Neuron (in vitro differentiated cells): Measurements from ENCODE around the gene PLA2G4C.

Experiments
- H2AFZ ChIP-seq: one replicate; pipeline ENCODE4 v1.6.1; 2013; ENCODE audit warnings: low read depth, mild to moderate bottlenecking, inconsistent platforms, low read length, moderate library complexity
- H3K27me3 ChIP-seq: one replicate; pipeline ENCODE4 v1.6.1; 2013; ENCODE audit warnings: low read length; ENCODE audit not compliant: insufficient read depth
- H3K36me3 ChIP-seq: one replicate; pipeline ENCODE4 v1.6.1; 2013; ENCODE audit warnings: low read length; ENCODE audit not compliant: insufficient read depth
- H3K4me1 ChIP-seq: one replicate; pipeline ENCODE4 v1.6.1; 2013; ENCODE audit warnings: low read length; ENCODE audit not compliant: insufficient read depth
- H3K4me3 ChIP-seq: 2 replicates; pipeline ENCODE4 v1.5.1; 2013; ENCODE audit warnings: mild to moderate bottlenecking, low read length, moderate library complexity
- H3K9me3 ChIP-seq: one replicate; pipeline ENCODE4 v1.6.1; 2013; ENCODE audit warnings: low read length

PLA2G4C gene

DNA sequence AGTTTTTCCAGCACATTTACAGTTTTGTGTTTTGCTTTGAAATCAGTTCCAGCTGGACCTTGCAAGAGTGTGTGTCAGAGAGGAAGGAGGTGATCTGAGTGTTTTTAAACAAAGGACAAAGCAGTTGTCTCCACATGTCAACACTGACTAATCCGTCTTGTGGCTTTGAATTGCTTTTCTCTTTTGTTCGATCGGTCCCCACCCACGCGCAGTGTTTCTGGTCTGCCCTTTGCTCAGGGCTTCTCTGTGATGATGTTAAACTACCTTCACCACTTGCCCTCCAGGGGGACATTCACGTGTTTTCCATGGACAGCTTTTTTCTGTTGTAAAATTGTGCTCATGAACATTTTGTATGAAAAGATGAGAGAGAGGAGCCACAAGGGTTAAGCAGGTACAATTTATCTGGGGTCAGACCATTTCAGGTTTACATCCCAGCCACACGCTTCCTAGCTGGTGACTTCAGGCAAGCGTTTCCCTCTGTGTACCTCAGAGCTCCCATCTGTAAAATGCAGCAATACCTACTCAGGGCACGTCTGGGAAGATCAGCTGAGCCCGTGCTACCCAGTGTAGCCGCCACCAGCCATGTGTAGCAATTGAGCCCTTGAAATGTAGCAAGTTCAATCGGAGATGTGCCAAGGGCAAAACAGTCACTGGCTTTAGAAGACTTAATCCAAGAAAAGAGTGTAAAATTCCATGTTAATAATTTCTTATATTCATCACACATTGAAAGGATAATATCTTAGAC lies 13.5 kb upstream of the PLA2G4C start:
- Histone ChIP-seq H3K27me3 (no peaks in the 10 kb centered on the region), H3K36me3 (peaks cover 70% of the 10 kb centered on the region), H2AFZ (no peak overlapping the region), H3K9me3 (peaks cover 2% of the 10 kb centered on the region), H3K4me1 (peaks cover 7% of the 10 kb centered on the region), H3K4me3 (no peak overlapping the region)

DNA sequence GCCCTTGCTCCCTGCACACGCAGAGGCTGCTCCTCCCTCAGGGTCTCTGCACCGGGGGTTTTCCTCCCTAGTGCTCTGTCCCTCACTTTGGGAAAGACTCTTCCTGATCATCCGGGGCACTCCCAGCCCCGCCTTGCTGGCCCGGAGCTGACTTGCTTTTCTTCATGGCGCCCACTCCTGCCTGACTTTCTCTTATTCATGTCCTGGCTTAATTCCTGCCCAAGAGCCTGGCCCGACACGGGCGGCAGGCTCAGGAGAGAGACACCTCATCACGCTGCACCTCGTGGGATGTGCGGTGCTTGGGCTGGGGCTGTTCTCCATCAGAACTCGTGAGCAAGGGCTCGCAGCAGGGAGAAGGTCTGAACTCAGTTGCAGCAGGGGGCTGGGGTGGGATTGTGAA lies 11.8 kb upstream of the PLA2G4C start:
- H3K4me1 ChIP-seq = peaks cover 7% of the 10 kb centered on the region
- no peak overlapping the region for H2AFZ ChIP-seq
- peaks cover 68% of the 10 kb centered on the region for H3K36me3 ChIP-seq
- H3K27me3 ChIP-seq = no peaks in the 10 kb centered on the region
- no peaks in the 10 kb centered on the region for H3K9me3 ChIP-seq
- no peak overlapping the region for H3K4me3 ChIP-seq

DNA sequence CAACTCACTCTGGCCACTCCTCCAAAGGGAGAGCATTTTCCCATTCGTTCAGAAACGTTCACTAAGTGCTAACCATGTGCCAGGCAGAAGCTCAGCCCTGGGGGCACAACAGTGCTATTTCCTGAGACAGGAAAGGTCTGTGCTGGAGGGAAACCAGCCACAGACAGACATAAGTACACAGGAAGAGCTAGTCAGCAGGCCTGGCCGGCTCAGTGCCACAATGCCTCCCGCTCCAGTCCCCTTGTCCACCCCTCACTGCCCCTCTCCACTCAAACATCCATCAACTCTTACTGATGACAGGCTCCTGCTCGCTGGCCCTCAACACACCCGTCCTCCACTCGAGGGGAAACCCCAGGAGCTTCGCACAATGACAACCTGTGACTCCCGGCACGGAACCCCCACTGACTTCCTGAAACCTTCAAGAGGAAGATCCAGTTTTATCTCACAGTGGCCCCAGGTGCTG lies 11.3 kb upstream of the PLA2G4C start:
- Histone ChIP-seq H3K4me3 (no peak overlapping the region), H3K4me1 (peaks cover 7% of the 10 kb centered on the region)

DNA sequence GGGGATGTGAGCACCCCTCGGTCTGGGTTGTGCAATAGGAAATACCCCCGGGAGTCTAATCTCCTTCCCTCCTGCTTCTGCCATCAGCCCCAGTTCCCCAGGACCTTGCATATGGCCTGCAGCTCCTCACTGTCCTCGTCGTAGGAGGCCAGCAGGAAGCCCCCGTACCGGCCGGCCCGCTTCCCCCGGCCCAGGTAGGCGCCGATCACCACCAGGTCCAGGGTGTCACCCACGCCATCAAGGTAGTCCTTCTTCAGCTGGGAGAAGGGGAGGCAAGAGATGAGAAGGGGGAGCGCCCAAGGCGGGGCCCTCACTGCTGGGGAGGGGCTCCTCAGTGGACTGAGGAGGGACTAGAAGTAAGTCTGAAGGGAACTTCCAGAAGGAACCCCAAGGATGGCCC lies 10.4 kb upstream of the PLA2G4C start:
- peaks cover 64% of the 10 kb centered on the region for H3K36me3 ChIP-seq
- H3K4me1 ChIP-seq = peaks cover 7% of the 10 kb centered on the region
- H3K4me3 ChIP-seq = no peak overlapping the region
- H2AFZ ChIP-seq = no peak overlapping the region
- no peaks in the 10 kb centered on the region for H3K9me3 ChIP-seq
- H3K27me3 ChIP-seq = no peaks in the 10 kb centered on the region

More for the DNA sequence above, 11.3 kb upstream of the PLA2G4C start:
- H3K9me3 ChIP-seq = no peaks in the 10 kb centered on the region
- no peak overlapping the region for H2AFZ ChIP-seq
- no peaks in the 10 kb centered on the region for H3K27me3 ChIP-seq
- peaks cover 64% of the 10 kb centered on the region for H3K36me3 ChIP-seq

DNA sequence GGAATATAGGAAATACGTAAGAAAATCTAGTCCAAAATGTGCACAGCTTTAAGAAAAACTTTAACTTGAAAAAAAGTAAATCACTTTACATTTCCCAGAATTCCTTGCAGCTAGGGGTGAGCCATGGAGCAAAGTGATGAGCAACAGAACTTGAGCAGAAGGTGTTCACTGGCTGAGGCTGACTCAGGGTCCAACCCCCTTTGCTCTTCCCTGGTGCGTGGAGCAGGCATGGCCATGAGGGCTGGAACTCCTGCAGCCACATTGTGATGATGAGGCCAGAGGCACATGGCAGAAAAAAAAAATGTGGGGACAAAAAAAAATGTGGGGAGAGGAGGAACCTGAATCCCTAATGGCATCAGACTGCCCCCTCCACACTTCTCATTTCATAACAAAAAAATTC lies 9.9 kb upstream of the PLA2G4C start:
- no peaks in the 10 kb centered on the region for H3K9me3 ChIP-seq
- no peaks in the 10 kb centered on the region for H3K27me3 ChIP-seq
- peaks cover 7% of the 10 kb centered on the region for H3K4me1 ChIP-seq
- no peak overlapping the region for H3K4me3 ChIP-seq
- no peak overlapping the region for H2AFZ ChIP-seq
- peaks cover 67% of the 10 kb centered on the region for H3K36me3 ChIP-seq

DNA sequence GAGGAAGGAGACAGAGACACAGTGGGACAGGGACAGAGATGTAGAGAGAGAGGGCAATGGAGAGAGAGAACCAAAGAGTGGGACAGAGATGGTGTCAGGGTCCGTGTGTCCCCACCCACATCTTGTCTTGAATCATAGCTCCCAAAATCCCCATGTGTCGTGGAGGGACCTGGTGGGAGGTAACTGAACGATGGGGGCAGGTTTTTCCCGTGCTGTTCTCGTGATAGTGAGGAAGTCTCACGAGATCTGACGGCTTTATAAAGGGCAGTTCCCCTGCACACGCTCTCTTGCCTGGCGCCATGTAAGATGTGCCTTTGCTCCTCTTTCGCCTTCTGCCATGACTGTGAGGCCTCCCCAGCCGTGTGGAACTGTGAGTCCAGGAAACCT lies 7.5 kb upstream of the PLA2G4C start:
- H3K4me3 ChIP-seq = no peak overlapping the region
- no peak overlapping the region for H2AFZ ChIP-seq
- H3K9me3 ChIP-seq = no peaks in the 10 kb centered on the region
- no peaks in the 10 kb centered on the region for H3K27me3 ChIP-seq
- peaks cover 67% of the 10 kb centered on the region for H3K36me3 ChIP-seq
- H3K4me1 ChIP-seq = no peaks in the 10 kb centered on the region

DNA sequence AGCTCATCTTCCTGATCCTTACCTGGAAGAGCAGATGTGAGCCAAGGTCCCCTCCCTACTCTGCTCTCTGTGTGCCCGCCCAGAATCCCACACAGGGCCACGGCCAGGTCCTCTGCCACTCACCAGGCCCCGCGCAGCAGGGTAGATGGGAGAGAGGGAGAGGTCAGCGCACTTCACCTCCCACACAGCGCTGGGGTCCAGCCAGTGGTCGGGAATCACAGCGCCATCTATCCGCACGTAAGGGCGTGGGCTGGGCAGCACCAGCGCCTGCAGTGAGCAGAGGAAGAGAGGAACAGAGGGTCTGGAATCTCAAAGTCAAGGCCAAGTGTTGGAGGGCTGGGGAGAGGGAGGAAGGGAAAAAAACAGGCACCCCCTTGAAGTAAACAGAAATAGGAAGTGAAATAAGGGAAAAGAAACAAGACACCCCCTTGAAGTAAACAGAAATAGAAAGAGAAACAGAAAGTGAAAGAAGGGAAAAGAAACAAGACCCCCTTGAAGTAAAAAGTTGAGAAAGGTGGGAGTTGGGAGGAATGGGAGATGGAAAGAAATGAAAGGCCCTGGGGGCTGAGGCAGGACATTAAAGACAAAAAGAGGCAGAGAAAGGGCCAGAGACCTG lies 7.0 kb upstream of the PLA2G4C start:
- peaks cover 62% of the 10 kb centered on the region for H3K36me3 ChIP-seq
- no peak overlapping the region for H3K4me3 ChIP-seq
- no peaks in the 10 kb centered on the region for H3K27me3 ChIP-seq
- H2AFZ ChIP-seq = no peak overlapping the region
- no peaks in the 10 kb centered on the region for H3K4me1 ChIP-seq
- no peaks in the 10 kb centered on the region for H3K9me3 ChIP-seq

DNA sequence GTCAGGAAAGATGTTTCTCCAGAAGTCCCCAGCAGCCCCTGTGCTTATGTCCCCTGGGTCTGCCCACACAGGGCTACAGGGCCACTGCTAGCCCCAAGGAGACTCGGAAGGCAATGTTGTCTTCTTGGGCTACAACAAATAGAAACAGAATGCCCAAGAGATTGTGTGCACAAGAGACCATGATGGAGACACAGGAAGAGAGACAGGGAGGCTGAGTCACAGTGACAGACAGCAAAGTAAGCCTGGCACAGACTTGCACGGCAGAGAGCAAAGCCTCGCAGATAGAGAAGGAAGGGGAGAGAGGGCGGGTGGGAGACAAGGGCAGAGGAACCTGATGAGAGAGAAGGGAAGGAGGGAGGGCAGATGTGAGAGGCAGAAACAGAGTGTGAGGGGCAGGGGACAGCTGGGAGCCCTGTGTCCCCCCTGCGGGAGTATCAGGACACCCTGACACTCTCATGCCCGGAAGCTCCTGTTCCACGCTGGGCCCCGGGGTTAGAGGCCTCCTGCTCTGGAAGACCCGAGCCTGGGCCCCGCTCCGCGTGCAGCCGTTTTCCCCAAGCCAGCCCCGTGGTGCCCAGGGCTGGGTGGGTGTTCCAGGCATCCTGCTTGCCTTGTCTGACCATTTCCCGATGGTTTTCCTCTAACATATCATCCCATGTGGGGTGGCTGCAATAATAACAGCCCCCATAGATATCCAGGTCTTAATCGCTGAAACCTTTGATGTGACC lies 2.7 kb upstream of the PLA2G4C start:
- H3K4me1 ChIP-seq = no peaks in the 10 kb centered on the region
- H2AFZ ChIP-seq = no peak overlapping the region
- no peaks in the 10 kb centered on the region for H3K9me3 ChIP-seq
- no peaks in the 10 kb centered on the region for H3K27me3 ChIP-seq
- H3K4me3 ChIP-seq = no peak overlapping the region
- peaks cover 29% of the 10 kb centered on the region for H3K36me3 ChIP-seq

DNA sequence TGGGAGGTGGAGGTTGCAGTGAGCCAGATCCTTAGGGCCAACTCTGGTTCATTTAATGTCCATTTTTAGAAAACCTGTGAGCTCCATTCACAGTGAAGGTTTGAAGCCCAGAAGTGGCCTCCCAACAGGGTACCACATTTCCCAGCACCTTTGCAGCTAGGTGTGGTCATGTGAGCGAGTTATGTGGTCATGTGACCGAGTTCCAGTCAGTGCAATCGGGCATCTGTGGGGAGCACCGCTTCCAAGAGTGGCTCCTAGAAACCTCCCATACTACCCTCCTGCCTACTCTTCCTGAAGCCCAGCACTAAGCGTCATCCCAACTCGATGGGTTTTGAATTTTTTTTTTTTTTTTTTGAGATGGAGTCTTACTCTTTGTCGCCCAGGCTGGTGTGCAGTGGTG lies 663 bp upstream of the PLA2G4C start:
- Histone ChIP-seq H3K36me3 (peaks cover 15% of the 10 kb centered on the region), H3K27me3 (no peaks in the 10 kb centered on the region), H3K4me1 (peaks cover 6% of the 10 kb centered on the region), H3K9me3 (no peaks in the 10 kb centered on the region), H3K4me3 (no peak overlapping the region), H2AFZ (no peak overlapping the region)

DNA sequence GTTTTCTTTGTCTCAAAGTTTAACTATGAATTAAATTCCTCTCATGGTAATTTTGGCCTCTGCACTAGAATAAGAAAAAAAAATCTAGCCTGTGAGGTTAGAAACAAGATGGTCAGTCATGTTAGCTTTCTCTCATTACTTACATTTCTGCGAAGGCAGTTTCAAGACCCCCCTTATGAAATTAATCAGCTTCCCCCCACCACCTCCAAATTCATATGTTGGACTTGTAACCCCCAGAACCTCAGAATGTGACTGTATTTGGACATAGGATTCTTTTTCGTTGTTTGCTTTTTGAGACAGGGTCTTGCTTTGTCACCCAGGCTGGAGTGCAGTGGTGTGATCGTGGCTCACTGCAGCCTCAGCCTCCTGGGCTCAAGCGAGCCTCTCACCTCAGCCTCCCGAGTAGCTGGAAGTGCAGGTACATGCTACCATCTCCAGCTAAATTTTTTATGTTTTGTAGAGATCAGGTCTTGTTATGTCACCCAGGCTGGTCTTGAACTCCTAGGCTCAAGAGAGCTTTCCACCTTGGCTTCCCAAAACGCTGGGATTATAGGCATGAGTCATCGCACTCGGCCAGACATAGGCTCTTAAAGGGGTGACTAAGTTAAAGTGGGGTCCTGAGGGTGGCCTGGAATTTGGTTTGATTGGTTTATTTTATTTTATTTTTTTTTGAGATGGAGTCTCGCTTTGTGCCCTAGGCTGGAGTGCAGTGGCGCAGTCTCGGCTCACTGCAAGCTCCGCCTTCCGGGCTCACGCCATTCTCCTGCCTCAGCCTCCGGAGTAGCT lies 1.4 kb downstream of the PLA2G4C start:
- Histone ChIP-seq H2AFZ (no peak overlapping the region), H3K4me1 (peaks cover 6% of the 10 kb centered on the region), H3K9me3 (no peaks in the 10 kb centered on the region), H3K4me3 (no peak overlapping the region), H3K27me3 (no peaks in the 10 kb centered on the region), H3K36me3 (peaks cover under 1% of the 10 kb centered on the region)

DNA sequence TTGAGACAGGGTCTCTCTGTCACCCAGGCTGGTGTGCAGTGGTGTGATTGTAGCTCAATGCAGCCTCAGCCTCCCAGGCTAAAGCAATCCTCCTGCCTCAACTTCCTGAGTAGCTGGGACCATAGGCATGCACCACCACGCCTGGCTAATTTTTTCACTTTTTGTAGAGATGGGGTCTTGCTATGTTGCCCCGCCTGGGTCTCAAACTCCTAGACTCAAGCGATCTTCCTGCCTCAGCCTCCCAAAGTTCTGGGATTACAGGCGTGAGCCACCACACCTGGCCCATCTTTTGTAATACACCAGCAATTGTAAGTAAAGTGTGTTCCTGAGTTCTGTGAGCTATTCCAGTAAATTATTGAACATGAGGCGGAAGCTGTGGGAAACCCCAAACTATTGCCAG lies 6.7 kb downstream of the PLA2G4C start:
- H3K4me1 ChIP-seq = peaks cover 6% of the 10 kb centered on the region
- no peak overlapping the region for H2AFZ ChIP-seq
- no peak overlapping the region for H3K4me3 ChIP-seq
- H3K36me3 ChIP-seq = no peaks in the 10 kb centered on the region
- H3K27me3 ChIP-seq = no peaks in the 10 kb centered on the region
- H3K9me3 ChIP-seq = no peaks in the 10 kb centered on the region

DNA sequence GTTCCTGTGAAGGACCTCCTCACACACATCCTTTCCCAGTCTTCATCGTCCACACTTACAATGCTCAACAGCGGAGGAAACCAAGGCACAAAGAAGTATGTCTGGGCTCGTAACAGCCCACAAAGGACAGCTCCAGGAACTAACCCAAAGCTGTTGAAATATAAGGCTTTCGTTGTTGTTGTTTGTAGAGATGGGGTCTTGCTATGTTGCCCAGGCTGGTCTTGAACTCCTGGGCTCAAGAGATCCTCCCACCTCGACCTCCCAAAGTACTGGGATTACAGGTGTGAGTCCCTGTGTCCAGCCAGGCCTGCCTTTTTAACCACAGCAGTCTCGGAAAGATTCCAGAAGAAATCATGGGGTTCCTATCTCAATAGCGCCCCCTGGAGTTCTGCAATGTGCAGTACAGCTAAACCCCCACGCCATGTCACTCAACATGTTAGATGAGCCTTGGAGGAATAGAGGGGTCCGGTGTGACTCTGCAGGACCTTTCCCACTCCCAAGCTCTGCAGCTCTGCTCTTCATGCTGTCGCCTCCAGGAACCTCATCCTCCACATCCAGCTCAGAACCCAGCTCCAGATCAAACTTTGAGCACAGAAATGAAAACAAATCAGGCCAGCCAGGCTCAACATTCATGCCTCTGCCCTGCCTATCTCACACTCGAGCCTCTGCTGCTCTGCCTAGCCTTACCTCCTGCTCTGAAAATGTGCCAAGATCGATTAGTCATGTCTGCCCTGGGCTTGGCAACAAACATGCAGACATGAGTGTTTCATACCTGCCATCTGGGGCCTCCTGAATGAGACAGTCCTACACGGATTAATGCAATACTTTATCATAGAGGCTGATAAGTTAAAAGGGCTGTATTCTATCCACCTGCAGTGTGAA lies 7.5 kb downstream of the PLA2G4C start:
- no peak overlapping the region for H2AFZ ChIP-seq
- H3K36me3 ChIP-seq = no peaks in the 10 kb centered on the region
- no peaks in the 10 kb centered on the region for H3K9me3 ChIP-seq
- H3K4me3 ChIP-seq = no peak overlapping the region
- no peaks in the 10 kb centered on the region for H3K27me3 ChIP-seq
- H3K4me1 ChIP-seq = peaks cover 6% of the 10 kb centered on the region
